ENCODE results near the gene RFX4. TPM values are rescaled to one million over a fixed set of nuclear protein-coding genes. Genes with fewer than 3 reads are reported as not detected.

RFX4 gene
- polyA plus RNA-seq, 1 donor (not counting 4 experiments of a cell fraction or from before 2014, with no cell fraction given): not detected

- Histone ChIP-seq H3K27ac (ENCODE audit: control insufficient read depth, insufficient read depth, low read length) (no peak overlapping the region), H2AFZ (ENCODE audit: control insufficient read depth, low read length) (no peak overlapping the region), H3K4me1 (ENCODE audit: control insufficient read depth, extremely low read depth, insufficient read depth, low read length) (no peaks in the 10 kb centered on the region), H3K9me1 (ENCODE audit: control insufficient read depth, extremely low read depth, insufficient read depth, low read length) (no peaks in the 10 kb centered on the region), H3K79me2 (ENCODE audit: control insufficient read depth, insufficient read depth, low read length) (no peaks in the 10 kb centered on the region), H3K27me3 (ENCODE audit: control insufficient read depth, extremely low read depth, insufficient read depth, low read length) (peaks cover 6% of the 10 kb centered on the region), H3K4me2 (ENCODE audit: control insufficient read depth, extremely low read depth, insufficient read depth, low read depth, low read length) (no peak overlapping the region), H3K36me3 (ENCODE audit: control insufficient read depth in 2 of 2, extremely low read depth in 1 of 2, insufficient read depth in 2 of 2, low read length in 2 of 2) (no peaks in the 10 kb centered on the region), H3K4me3 (ENCODE audit: control insufficient read depth in 2 of 3, extremely low read depth in 1 of 3, insufficient read depth in 2 of 3, low read depth in 1 of 3, low read length in 3 of 3) (no peak overlapping the region), H3K9me3 (ENCODE audit: control insufficient read depth, low read depth, low read length) (no peaks in the 10 kb centered on the region), H3K9ac (ENCODE audit: control insufficient read depth, extremely low read depth, insufficient read depth, low read length) (no peak overlapping the region), H4K20me1 (ENCODE audit: control insufficient read depth, extremely low read depth, insufficient read depth, low read length) (no peaks in the 10 kb centered on the region)
- FAIRE-seq (no peak), DNase-seq (ENCODE audit: low read depth, low spot score) (no peak)
- TF ChIP-seq CTCF (optimal IDR thresholded peaks at IDR 0.05 in 1 of 3, IDR thresholded peaks at IDR 0.05 in 1 of 3, conservative IDR thresholded peaks at IDR 0.05 in 1 of 3; ENCODE audit: extremely low read depth in 1 of 3, insufficient read depth in 2 of 3, low read length in 3 of 3) (no peak), EZH2 (IDR thresholded peaks at IDR 0.05; ENCODE audit: low read length) (no peak)
- dilution Hi-C loops (cut with MboI; ENCODE audit: extremely low pct_ligation_motif_present, low sequenced_read_pairs): no loop called here
Measured at GRCh38 chr12:106723416-106723815, 140.6 kb downstream of the RFX4 start.

- H4K20me1 ChIP-seq (ENCODE audit: control insufficient read depth, extremely low read depth, insufficient read depth, low read length): no peaks in the 10 kb centered on the region
- no peaks in the 10 kb centered on the region for H3K9me1 ChIP-seq (ENCODE audit: control insufficient read depth, extremely low read depth, insufficient read depth, low read length)
- no peaks in the 10 kb centered on the region for H3K79me2 ChIP-seq (ENCODE audit: control insufficient read depth, insufficient read depth, low read length)
- no peak overlapping the region for H3K9ac ChIP-seq (ENCODE audit: control insufficient read depth, extremely low read depth, insufficient read depth, low read length)
- H2AFZ ChIP-seq (ENCODE audit: control insufficient read depth, low read length): no peak overlapping the region
- DNase-seq (ENCODE audit: low read depth, low spot score): no peak
- H3K27ac ChIP-seq (ENCODE audit: control insufficient read depth, insufficient read depth, low read length): no peak overlapping the region
- H3K9me3 ChIP-seq (ENCODE audit: control insufficient read depth, low read depth, low read length): no peaks in the 10 kb centered on the region
- no peaks in the 10 kb centered on the region for H3K4me1 ChIP-seq (ENCODE audit: control insufficient read depth, extremely low read depth, insufficient read depth, low read length)
- no peak for FAIRE-seq
- TF ChIP-seq CTCF (optimal IDR thresholded peaks at IDR 0.05 in 1 of 3, IDR thresholded peaks at IDR 0.05 in 1 of 3, conservative IDR thresholded peaks at IDR 0.05 in 1 of 3; ENCODE audit: extremely low read depth in 1 of 3, insufficient read depth in 2 of 3, low read length in 3 of 3) (no peak), EZH2 (IDR thresholded peaks at IDR 0.05; ENCODE audit: low read length) (no peak)
- H3K4me2 ChIP-seq (ENCODE audit: control insufficient read depth, extremely low read depth, insufficient read depth, low read depth, low read length): no peak overlapping the region
- dilution Hi-C loops (cut with MboI; ENCODE audit: extremely low pct_ligation_motif_present, low sequenced_read_pairs): no loop called here
- peaks cover 6% of the 10 kb centered on the region for H3K27me3 ChIP-seq (ENCODE audit: control insufficient read depth, extremely low read depth, insufficient read depth, low read length)
- H3K4me3 ChIP-seq (ENCODE audit: control insufficient read depth in 2 of 3, extremely low read depth in 1 of 3, insufficient read depth in 2 of 3, low read depth in 1 of 3, low read length in 3 of 3): no peak overlapping the region
- no peaks in the 10 kb centered on the region for H3K36me3 ChIP-seq (ENCODE audit: control insufficient read depth in 2 of 2, extremely low read depth in 1 of 2, insufficient read depth in 2 of 2, low read length in 2 of 2)
Measured at GRCh38 chr12:106724116-106724515, 141.3 kb downstream of the RFX4 start.

Data from keratinocyte (primary cell).